ENCODE data around the gene SEMA3G.

DNA sequence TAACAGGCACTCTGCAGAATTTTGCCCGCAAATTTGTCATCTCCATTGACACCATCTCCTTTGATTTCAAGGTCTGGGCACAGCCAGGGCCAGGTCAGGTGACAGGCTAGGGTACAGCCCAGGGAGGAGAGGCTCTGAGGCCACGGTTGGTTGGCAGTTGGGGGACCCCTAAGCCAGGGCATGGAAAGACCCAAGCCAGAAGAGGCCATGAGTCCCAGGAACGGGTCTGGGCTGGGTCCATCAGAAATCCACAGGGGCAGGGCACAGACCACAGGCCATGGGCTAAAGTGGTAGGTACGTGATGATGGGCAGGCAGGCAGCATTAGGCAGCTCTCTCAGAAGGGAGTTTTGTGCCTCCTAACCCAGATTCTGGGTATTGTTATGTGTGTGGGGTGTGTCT is 45.8 kb downstream of the SEMA3G start:
- TF ChIP-seq CTCF (IDR thresholded peaks at IDR 0.05) (no peak), POLR2A (IDR thresholded peaks at IDR 0.05) (no peak), POLR2AphosphoS5 (IDR thresholded peaks at IDR 0.05; ENCODE audit: insufficient read depth in 1 of 2, low read depth in 1 of 2) (no peak)
